Measurements from ENCODE around the gene SLC4A2.

DNA sequence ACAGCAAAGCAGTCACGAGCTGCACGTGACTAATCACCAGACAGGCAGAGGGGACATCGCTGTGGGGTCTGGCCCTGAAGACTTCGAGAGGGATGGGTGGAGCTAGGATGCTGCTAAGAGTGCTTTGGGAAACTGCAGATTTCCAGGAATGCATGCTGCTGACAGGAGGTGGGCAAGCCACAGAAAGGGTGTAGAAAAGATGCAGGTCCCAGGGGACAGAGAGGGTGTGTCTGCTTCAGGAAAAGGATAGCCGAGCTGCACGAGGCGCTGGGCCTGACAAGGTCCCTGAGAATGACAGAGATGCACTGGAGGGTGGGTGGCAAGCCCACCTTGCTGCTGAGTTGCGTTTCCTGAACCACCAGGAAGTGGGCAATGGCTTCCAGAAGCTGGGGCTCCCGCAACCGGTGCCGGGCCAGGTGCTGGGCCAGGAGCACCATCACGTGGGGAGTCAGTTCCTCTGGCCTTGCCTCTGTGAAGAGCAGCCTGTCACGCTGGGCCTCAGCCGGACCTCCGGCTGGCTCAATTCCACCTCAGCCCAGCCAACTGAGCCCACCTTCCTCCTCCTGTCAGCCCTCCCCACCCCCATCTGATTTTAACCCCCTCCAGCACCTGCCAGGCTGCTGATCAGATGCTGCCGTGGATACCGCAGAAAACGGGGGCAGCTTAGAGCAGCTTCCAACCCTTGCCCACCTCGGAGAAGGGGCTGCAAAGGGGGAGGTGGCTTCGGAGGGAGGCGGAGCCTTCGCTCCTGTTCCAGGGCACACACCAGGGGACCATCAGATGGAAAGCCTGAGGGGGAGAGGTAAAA lies 19.0 kb downstream of the SLC4A2 start:
- TF ChIP-seq CTCF (IDR thresholded peaks at IDR 0.05) = no peak
- TF ChIP-seq EP300 (IDR thresholded peaks at IDR 0.05) = no peak
- TF ChIP-seq POLR2A (IDR thresholded peaks at IDR 0.05) = no peak
- TF ChIP-seq POLR2AphosphoS5 (IDR thresholded peaks at IDR 0.05) = peak in 1 of 4 donors; percentile 36
